ENCODE results near the gene ARMC9.

- TF ChIP-seq REST (IDR thresholded peaks at IDR 0.05; ENCODE audit: insufficient read depth in 1 of 2, low read depth in 2 of 2, low read length in 2 of 2) (no peak), FOXP2 (optimal IDR thresholded peaks at IDR 0.05; ENCODE audit: borderline replicate concordance, extremely low read depth, extremely low read length, insufficient read depth) (no peak)
Measured at GRCh38 chr2:231201475-231201814, 3.0 kb downstream of the ARMC9 start.

All from PFSK-1 (cell line).